Measurements from ENCODE around the gene NOL3.
"Not testable (repeated sequence)": the region's sequence is repeated elsewhere in the genome, so short reads cannot be mapped to it uniquely, and the experiment has no call there.

The NOL3 gene

DNA sequence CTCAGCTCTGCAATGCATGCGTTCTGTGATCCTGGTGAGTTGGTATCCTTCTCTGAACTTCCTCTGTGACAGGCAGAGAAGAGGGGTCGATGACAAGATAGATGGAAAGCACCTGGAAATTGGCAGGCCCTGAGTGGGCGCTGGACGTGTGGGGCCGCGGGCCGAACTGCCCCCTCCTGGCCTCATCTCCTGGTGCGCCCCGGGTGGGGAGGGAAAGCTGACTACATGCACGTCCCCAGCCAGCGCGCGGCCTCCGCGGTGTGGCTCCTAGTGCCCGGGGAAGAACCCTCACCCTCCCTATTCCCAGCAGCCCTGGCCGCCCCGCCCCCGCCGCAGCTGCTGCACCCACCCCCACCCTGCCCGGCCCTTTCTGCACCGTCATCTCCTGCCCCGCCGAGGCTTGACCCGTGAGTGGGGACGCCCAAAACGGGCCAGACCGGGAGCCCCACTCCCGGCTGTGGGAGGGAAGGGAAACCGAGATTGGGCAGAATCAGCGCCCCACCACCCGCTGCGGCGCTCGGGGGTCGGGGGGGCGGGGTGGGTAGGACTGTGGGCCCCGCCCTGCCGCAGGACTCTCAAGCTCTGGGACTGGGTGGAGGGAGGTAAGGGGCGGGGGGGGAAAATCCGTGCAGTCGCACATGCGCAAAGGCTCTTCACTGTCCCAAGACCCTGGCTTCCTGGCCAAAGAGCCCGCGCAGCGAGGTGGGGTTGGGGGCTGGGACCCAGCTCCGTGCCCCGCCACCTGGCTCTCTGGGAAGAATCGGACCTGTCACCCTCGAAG is at the start of gene NOL3:
Gene NOL3 (plus strand): TSS at position 371 of the 781 bp plus-strand sequence.
- peak; percentile 84 to 91 for DNase-seq

- not testable (repeated sequence) for DNase-seq
These were observed 47.5 kb upstream of the NOL3 start for GRCh38 chr16:67122799-67123198.

DNA sequence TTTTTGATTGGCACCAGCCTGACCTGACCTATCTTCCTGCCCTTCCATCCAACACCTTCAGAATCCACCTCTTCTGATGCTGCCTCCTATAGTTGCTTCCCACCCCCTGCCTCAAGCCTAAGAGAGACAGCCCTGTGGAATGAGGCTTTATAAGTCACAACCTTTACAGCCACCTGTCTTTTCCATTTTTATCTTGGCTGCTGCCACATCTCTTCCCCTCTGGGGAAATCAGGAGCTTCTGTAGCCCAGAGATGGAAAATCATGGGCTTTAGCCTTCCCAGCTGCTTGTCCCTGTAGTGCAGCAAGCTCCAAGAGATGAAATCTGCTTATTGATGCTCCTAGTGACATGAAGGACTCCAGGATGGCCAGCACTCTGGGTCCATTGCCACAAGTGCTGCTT is 41.9 kb upstream of the NOL3 start:
- no peak for DNase-seq

DNA sequence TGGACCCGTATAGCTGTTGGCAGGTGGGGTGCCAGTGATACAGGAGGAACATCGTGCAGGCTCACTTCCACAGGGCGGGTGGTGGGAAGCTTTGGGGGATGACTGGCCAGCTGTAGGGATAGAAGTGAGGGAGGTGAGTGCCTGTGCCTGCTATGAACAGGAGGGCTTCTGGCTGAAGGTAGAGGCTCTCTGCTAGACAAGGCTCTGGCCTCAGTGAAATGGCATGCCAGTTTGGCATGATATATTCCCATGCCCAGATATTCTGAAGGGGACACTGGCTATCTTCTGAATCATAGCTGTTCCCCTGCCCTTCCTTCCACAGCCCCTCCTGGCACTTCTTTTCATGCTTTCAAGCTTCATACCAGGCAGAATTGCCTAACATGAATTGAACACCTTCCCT is 41.5 kb upstream of the NOL3 start:
- DNase-seq: no peak

DNA sequence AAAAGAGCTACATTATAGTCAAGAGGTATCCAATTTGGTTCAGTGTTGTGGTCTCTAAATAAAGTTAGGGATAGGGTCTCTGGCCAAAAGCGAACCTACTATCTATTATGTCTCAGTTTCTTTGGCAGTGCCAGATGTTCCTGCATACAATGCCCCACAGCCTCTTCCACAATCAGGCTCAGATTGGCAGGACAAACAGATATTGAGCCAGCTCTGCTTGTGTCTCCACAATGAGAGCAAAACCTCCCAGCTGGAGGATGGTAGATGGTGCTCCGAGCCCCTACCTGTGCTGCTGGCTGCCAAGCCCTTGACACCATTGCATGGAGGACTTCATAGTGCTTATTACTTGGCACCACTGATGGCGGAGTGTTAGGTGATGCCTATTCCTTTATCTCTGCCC is 40.9 kb upstream of the NOL3 start:
- no peak for DNase-seq

- peak in 1 of 2 experiments; percentile 67 for DNase-seq
These were observed 32.7 kb upstream of the NOL3 start for GRCh38 chr16:67137605-67138004.

DNA sequence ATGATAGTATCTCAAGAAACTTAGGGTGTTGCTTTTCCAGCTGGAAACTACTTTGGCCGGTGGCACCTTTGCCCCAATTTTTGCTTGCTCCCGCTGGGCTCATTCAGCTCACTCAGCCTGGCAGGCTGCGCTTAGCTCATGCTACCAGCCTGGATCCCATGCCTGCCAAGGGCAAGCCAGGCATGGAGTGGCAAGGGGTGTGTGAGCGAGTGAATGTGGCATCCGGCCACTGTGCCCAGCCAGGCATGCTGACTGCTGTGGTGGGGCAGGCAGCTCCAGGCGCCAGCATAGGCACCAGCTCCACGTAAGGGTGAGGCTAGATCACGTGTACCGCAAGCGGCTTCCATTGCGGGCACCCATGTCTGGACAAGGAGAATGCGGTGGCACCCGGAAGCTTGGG is 28.9 kb upstream of the NOL3 start:
- no peak for DNase-seq

- DNase-seq: no peak
These were observed 28.0 kb upstream of the NOL3 start for GRCh38 chr16:67142342-67142741.

GRCh38 chr16:67144943-67145342 is 25.4 kb upstream of the NOL3 start:
- no peak for DNase-seq

GRCh38 chr16:67145746-67146145 is 24.6 kb upstream of the NOL3 start:
- no peak for DNase-seq

- DNase-seq: no peak
These were observed 23.6 kb upstream of the NOL3 start for GRCh38 chr16:67146523-67147357.

DNA sequence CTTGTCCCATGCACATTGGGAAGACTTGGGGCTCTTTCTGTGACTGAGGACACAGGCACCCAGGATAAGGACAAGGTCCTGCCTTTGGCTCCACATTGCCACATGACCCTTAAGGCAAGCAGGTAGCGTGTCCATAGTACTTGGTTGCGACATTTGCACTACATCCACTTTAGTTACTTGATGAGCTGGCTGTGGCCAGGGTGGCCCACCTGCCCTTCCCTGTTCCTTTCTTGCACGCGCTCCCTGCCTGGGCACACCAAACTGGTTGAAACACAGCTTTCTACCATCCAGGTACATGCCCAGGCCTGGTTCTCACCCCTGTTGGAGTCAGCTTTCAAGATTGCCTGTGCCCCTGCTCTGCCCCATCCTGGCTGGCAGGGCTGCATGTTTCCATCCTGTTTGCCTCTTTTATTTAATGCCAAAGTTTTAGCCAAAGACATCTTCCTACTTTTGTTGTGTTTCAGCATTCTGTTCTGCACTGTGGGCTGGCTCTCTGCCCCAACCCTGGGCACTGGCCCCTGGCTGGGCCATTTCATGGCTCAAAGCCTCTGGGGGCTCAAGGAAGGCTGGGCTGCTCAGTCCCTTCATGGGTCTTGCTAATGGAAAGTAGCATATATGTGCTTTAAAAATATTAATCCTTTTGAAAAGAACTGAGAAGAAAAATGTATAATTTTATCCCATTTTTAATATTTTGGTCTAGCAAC is 22.7 kb upstream of the NOL3 start:
- DNase-seq: no peak

DNA sequence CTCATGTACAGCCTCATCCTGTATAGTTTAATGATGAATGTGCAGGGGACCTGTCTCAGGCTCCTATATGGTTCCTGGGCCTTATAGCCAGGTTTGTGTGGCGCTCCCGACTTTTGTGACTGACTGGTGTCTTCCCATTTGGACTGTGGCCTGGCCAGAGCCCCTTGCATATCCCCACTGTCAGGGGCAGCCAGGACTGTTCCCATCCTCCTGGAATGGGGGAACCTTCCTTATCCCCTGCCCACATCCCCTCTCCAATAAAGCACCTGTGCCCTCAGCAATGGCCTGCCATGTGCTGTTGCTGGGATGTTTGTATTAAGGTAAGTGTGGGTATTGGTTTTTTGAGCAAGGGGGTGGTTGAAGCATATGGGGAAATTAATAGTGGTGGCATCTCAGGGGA is 22.1 kb upstream of the NOL3 start:
- no peak for DNase-seq

- no peak for DNase-seq
These were observed 21.6 kb upstream of the NOL3 start for GRCh38 chr16:67148656-67149275.

GRCh38 chr16:67149276-67150046 is 20.9 kb upstream of the NOL3 start:
- DNase-seq: no peak

DNA sequence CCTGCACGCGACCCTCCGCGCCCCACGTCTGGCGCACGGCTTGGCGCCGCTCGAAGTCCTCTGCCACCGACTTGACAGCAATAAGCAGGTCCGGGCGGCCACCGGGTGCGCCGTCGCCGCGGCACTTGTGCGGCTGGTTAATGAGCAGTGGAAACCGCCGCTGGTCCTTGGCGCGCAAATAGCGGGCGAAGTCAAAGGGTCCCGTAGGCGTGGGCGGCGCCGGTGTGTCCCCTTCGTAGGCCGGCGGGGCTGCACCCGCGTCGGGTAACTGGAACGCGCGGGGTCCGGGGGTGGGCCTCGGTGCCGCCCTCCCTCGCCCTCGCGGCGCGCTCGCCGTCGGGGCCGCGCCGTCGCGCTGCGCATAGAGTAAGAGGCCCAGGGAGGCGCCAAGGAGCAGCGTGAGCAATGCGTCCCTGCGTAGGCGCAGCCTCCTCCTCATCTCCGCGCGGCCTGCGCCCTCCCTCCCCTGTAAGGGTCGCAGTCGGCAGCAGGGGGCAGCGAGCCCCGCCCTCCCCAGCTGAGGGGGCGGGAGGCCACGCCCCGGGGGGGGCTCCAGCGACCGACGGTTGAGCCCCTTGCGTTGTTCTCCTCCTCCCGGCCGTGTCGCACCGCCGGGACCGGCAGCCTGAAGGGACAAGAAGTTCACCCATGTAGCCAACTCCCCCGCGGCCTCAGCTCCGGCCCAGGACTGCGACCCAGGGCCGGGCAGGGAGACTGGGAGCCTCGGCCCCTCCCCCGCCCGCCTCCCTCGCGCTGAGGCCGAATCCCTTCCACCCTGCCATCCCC is 20.1 kb upstream of the NOL3 start:
- DNase-seq: peak; percentile 44 to 69

- DNase-seq: peak; percentile 76 to 85
These were observed 19.4 kb upstream of the NOL3 start, which contains the start of gene B3GNT9 for GRCh38 chr16:67150833-67151396. TSS of gene B3GNT9 (minus strand) at chr16:67150998. CDS start at chr16:67150485, 513 bp downstream.

DNA sequence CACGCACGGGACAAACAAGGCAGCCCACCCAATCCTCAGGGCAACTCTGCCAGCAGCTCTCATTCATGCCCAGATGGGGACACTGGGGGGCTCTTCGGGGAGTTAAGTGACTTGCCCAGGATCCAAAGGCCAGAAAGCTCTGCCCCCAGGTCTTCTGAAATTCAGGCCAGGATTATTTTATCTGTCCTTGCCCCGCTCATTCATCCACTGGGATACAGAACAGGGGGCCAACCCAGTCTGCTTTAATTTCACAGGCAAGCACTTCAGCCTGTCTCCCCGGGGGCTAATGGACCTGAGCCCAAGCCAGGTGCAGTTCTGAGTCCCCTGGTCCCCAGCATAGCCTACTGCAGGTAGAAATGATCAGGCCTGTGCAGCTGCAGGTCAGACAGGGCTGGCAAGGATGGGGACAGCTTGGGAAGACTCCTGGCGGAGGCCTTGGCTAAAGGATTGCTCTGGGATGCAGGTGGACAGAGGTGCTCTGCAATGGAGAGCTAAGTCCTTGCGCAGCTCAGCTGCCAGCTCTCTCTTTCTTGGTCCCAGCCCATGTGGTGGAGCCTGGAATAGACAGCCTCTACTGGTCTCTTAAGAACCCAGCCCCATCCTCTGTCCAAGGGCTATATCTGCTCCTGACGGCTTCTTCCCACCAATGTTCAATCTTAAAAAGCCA is 18.8 kb upstream of the NOL3 start:
- no peak for DNase-seq

DNA sequence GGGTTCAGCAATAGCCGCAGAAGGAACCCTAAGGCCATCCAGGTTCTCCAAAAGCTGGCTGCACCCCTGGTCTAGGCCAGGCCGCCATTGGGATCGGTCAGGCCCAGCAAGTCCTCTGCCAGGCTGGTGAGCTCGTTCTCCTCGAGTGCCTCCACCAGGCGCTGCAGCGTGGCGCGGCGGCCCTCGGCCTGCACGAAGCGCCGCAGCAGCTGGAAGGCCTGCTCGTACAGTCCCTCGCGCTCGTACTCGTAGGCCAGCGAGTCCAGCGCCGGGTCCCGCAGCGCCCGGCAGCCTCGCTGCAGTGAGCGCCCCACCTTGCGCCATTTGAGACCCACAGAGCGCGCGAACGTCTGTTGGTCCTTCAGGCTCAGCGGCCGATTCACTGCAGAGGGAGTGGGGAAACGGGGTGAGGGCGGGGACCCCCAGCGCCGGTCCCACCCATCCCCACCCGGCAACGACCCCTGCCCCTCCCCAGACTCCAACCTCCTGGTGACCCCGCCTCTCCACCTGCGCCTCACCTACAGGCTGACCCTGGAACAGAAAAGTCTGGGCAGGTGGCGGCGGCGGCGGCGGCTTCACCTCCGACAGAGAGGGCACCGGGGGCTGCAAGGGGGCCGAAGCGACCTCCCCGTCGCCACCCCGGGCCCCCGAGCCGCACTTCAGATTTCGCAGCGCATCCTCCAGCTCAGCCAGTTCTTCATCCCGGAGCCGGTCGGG is 15.6 kb upstream of the NOL3 start:
- DNase-seq: peak in 1 of 2 experiments; percentile 37
